ENCODE measurements around the gene KRTCAP2. TPM values are rescaled to one million over a fixed set of nuclear protein-coding genes. Genes with fewer than 3 reads are reported as not detected.

The KRTCAP2 gene
- polyA plus RNA-seq, 1 of the 3 experiments (the other 2 are of a cell fraction) = 238 TPM

GRCh38 chr1:155177192-155177917, 4.3 kb upstream of the KRTCAP2 start:
- TF ChIP-seq RCOR1 (IDR thresholded peaks at IDR 0.05; ENCODE audit: low read length) (no peak), ELF1 (IDR thresholded peaks at IDR 0.05) (no peak), POLR2AphosphoS5 (IDR thresholded peaks at IDR 0.05; ENCODE audit: low read depth, low read length) (no peak)
- POLR2A ChIA-PET = interaction anchor here (1.8 kb wide), 1 partner anchor 16 kb away, joined by 6 read pairs; no protein-coding TSS in a partner anchor
- no peak overlapping the region for H3K9ac ChIP-seq
- no peaks in the 10 kb centered on the region for H4K20me1 ChIP-seq (ENCODE audit: insufficient read depth)
- no peaks in the 10 kb centered on the region for H3K9me3 ChIP-seq
- no peak overlapping the region for H3K4me3 ChIP-seq (ENCODE audit: low read depth in 2 of 2, low read length in 1 of 2)
- no peak overlapping the region for H3K4me2 ChIP-seq
- H3K79me2 ChIP-seq (ENCODE audit: insufficient read depth) = peaks cover 19% of the 10 kb centered on the region
- CTCF ChIA-PET = interaction anchor here (0.6 to 9.6 kb wide), 15 partner anchors 9 to 178 kb away, joined by 3 to 203 read pairs (median 4); partner anchors contain the start of gene THBS3
- H2AFZ ChIP-seq (ENCODE audit: low read depth) = no peak overlapping the region
- no peak overlapping the region; a peak in 1 of 4 replicates for H3K27ac ChIP-seq (ENCODE audit: low read depth in 2 of 2, low read length in 1 of 2)
- peaks cover 22% of the 10 kb centered on the region for H3F3A ChIP-seq (replicated peaks; ENCODE audit: insufficient read depth)
- no peaks in the 10 kb centered on the region for H3K27me3 ChIP-seq (ENCODE audit: insufficient read depth)
- peaks cover 20 to 44% of the 10 kb centered on the region in 2 experiments for H3K36me3 ChIP-seq (replicated peaks in 1 of 2; ENCODE audit: control insufficient read depth in 1 of 2, insufficient read depth in 2 of 2, low read length in 1 of 2)
- WGBS (ENCODE audit: low lambda C conversion rate) = 69% methylated on average over 10 of the region's 11 CpGs
- H3K4me1 ChIP-seq (ENCODE audit: control insufficient read depth in 1 of 2, insufficient read depth in 2 of 2, low read depth in 1 of 2, low read length in 1 of 2) = peaks cover 0 to 29% of the 10 kb centered on the region in 2 experiments; a peak in 2 of 4 replicates
- no peaks in the 10 kb centered on the region for H3K9me2 ChIP-seq
- DNase-seq = peak; percentile 14

- Histone ChIP-seq H3K36me3 (replicated peaks in 1 of 2; ENCODE audit: control insufficient read depth in 1 of 2, insufficient read depth in 2 of 2, low read length in 1 of 2) (peaks cover 20 to 41% of the 10 kb centered on the region in 2 experiments), H4K20me1 (ENCODE audit: insufficient read depth) (no peaks in the 10 kb centered on the region), H3K79me2 (ENCODE audit: insufficient read depth) (peaks cover 26% of the 10 kb centered on the region), H3K9ac (no peak overlapping the region), H3K4me3 (ENCODE audit: low read depth in 2 of 2, low read length in 1 of 2) (no peak overlapping the region), H3K9me3 (no peaks in the 10 kb centered on the region), H3K4me2 (no peak overlapping the region), H3K9me2 (no peaks in the 10 kb centered on the region), H2AFZ (ENCODE audit: low read depth) (no peak overlapping the region), H3K27ac (ENCODE audit: low read depth in 2 of 2, low read length in 1 of 2) (peak overlapping the region in 1 of 2 experiments; percentile 92; a peak in 1 of 4 replicates), H3K4me1 (ENCODE audit: control insufficient read depth in 1 of 2, insufficient read depth in 2 of 2, low read depth in 1 of 2, low read length in 1 of 2) (peaks cover 0 to 33% of the 10 kb centered on the region in 2 experiments; a peak in 3 of 4 replicates), H3K27me3 (ENCODE audit: insufficient read depth) (no peaks in the 10 kb centered on the region), H3F3A (replicated peaks; ENCODE audit: insufficient read depth) (peaks cover 29% of the 10 kb centered on the region)
- CTCF ChIA-PET = interaction anchor here (0.6 to 14.8 kb wide), 13 partner anchors 9 to 178 kb away, joined by 3 to 496 read pairs (median 16); partner anchors contain the start of genes MTX1 and THBS3
- 53% methylated on average over 6 of the region's 8 CpGs for WGBS (ENCODE audit: low lambda C conversion rate)
- peak; percentile 93 for DNase-seq
- POLR2A ChIA-PET = interaction anchor here (1.8 to 2.8 kb wide), 2 partner anchors 17 kb away, joined by 6 to 27 read pairs; no protein-coding TSS in a partner anchor
- peak; percentile 71 for TF ChIP-seq SMC3 (IDR thresholded peaks at IDR 0.05; ENCODE audit: low read depth, low read length)
- TF ChIP-seq MXI1 (IDR thresholded peaks at IDR 0.05; ENCODE audit: low read depth, low read length) = no peak; the same call in 1 of the 2 replicates
- no peak for TF ChIP-seq RXRA (IDR thresholded peaks at IDR 0.05; ENCODE audit: borderline replicate concordance, low read depth)
- TF ChIP-seq ELF1 (IDR thresholded peaks at IDR 0.05) = no peak
- 0 out of 2 replicates have a peak, but pooled peaks have one; percentile 32 for TF ChIP-seq SIN3A (IDR thresholded peaks at IDR 0.05; ENCODE audit: borderline replicate concordance, low read depth, low read length)
- TF ChIP-seq EP300 (IDR thresholded peaks at IDR 0.05; ENCODE audit: borderline replicate concordance in 1 of 2, low read depth in 1 of 2, low read length in 1 of 2) = no peak
- no peak for TF ChIP-seq RCOR1 (IDR thresholded peaks at IDR 0.05; ENCODE audit: low read length)
- TF ChIP-seq RFX5 (IDR thresholded peaks at IDR 0.05; ENCODE audit: low read length) = no peak
- TF ChIP-seq YY1 (IDR thresholded peaks at IDR 0.05; ENCODE audit: low read depth) = no peak
- TF ChIP-seq FOXJ3 (CRISPR knock-in tag; IDR thresholded peaks at IDR 0.05) = no peak
- no peak for TF ChIP-seq FOXM1 (IDR thresholded peaks at IDR 0.05; ENCODE audit: low read depth)
- no peak for TF ChIP-seq USF1 (IDR thresholded peaks at IDR 0.05; ENCODE audit: borderline replicate concordance, low read depth)
- peak; percentile 65 for TF ChIP-seq RAD21 (IDR thresholded peaks at IDR 0.05; ENCODE audit: low read length)
- TF ChIP-seq CTCF (IDR thresholded peaks at IDR 0.05) = peak; percentile 89
- TF ChIP-seq NRF1 (IDR thresholded peaks at IDR 0.05; ENCODE audit: low read depth, low read length) = no peak
- no peak for TF ChIP-seq GABPA (IDR thresholded peaks at IDR 0.05; ENCODE audit: low read depth)
- TF ChIP-seq TCF12 (IDR thresholded peaks at IDR 0.05) = no peak
- TF ChIP-seq JUND (IDR thresholded peaks at IDR 0.05) = no peak
- no peak for TF ChIP-seq GATA2 (CRISPR knock-in tag; IDR thresholded peaks at IDR 0.05)
- no peak for TF ChIP-seq IRF3 (IDR thresholded peaks at IDR 0.05; ENCODE audit: low read depth, low read length)
- TF ChIP-seq FOSL2 (IDR thresholded peaks at IDR 0.05; ENCODE audit: borderline replicate concordance, low read depth) = no peak
- no peak for TF ChIP-seq POLR2AphosphoS5 (IDR thresholded peaks at IDR 0.05; ENCODE audit: low read depth, low read length)
- TF ChIP-seq TAF1 (IDR thresholded peaks at IDR 0.05; ENCODE audit: borderline replicate concordance, low read depth, low read length) = no peak
- no peak for TF ChIP-seq MEF2A (IDR thresholded peaks at IDR 0.05; ENCODE audit: borderline replicate concordance, low read depth)
These were observed 3.5 kb upstream of the KRTCAP2 start for GRCh38 chr1:155176544-155177071.
